NOMO-1 (cell line): ENCODE measurements around the gene SMIM29.

ENCODE experiments used
- DNase-seq, 2 experiments: peaks; one replicate each; lab custom pipeline; 2025; ENCODE audit not compliant: unreplicated experiment in 2 of 2; lab: John Stamatoyannopoulos, UW

Gene SMIM29

GRCh38 chr6:34248727-34249468 is at the start of gene SMIM29:
SMIM29 (minus strand) TSS chr6:34249006; CDS start chr6:34247791, 1,215 bp downstream.
- peak; percentile 90 to 95 for DNase-seq

- no peak for DNase-seq
These were observed 46.9 kb upstream of the SMIM29 start for GRCh38 chr6:34295721-34296120.

- DNase-seq = no peak
These were observed 44.1 kb upstream of the SMIM29 start for GRCh38 chr6:34292954-34293353.

GRCh38 chr6:34289137-34289536 is 40.3 kb upstream of the SMIM29 start:
- no peak for DNase-seq

GRCh38 chr6:34288581-34288980 is 39.8 kb upstream of the SMIM29 start:
- no peak for DNase-seq

- no peak for DNase-seq
These were observed 36.8 kb upstream of the SMIM29 start for GRCh38 chr6:34285448-34286164.

- DNase-seq = peak; percentile 83 to 93
These were observed 36.0 kb upstream of the SMIM29 start for GRCh38 chr6:34284563-34285447.

- DNase-seq = no peak
These were observed 33.0 kb upstream of the SMIM29 start for GRCh38 chr6:34281702-34282334.

GRCh38 chr6:34280216-34280615 is 31.4 kb upstream of the SMIM29 start:
- no peak for DNase-seq

- no peak for DNase-seq
These were observed 30.0 kb upstream of the SMIM29 start for GRCh38 chr6:34278833-34279232.

GRCh38 chr6:34277763-34278112 is 28.9 kb upstream of the SMIM29 start:
- DNase-seq = no peak

- DNase-seq = no peak
These were observed 28.3 kb upstream of the SMIM29 start for GRCh38 chr6:34276881-34277762.

- no peak for DNase-seq
These were observed 27.4 kb upstream of the SMIM29 start for GRCh38 chr6:34276191-34276590.

GRCh38 chr6:34275128-34275804 is 26.5 kb upstream of the SMIM29 start:
- no peak for DNase-seq

- no peak for DNase-seq
These were observed 25.3 kb upstream of the SMIM29 start for GRCh38 chr6:34274129-34274528.

GRCh38 chr6:34273242-34273805 is 24.5 kb upstream of the SMIM29 start:
- DNase-seq = peak in 1 of 2 experiments; percentile 8

GRCh38 chr6:34272013-34272926 is 23.5 kb upstream of the SMIM29 start:
- DNase-seq = peak; percentile 18 to 39
